GM19463 (cell line): ENCODE measurements around the gene MED12L.

Experiments used
- ATAC-seq: cut with Tn5 transposase; IDR thresholded peaks from one replicate; pipeline ENCODE4 v1.9.1; 2021; ENCODE audit warnings: mild to moderate bottlenecking, moderate library complexity; ENCODE audit not compliant: unreplicated experiment

The MED12L gene

GRCh38 chr3:151437906-151438305 lies 352.4 kb downstream of the MED12L start:
- no peak for ATAC-seq

GRCh38 chr3:151439652-151440125 lies 354.2 kb downstream of the MED12L start:
- peak; percentile 87 for ATAC-seq

- no peak for ATAC-seq
Measured at GRCh38 chr3:151440940-151441339, 355.5 kb downstream of the MED12L start.

DNA sequence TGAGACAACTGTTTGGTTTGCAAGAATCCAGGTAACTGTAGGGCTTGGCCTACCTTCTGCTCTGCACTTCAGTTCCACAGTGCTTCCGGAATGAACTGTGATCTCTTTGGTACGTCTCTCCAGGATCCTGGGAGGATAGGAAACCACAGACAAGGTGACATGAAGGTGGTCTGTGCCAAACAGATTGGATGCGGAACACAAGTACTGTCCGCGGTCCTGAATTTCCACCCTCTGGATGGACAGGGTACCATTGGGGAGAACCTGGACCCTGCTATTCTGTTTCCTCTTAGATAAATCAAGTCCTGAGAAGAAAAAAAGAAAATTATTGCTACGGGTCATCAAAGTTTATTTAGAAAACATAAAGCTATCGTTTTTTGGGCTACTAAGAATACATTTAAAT lies 358.1 kb downstream of the MED12L start:
- no peak for ATAC-seq

DNA sequence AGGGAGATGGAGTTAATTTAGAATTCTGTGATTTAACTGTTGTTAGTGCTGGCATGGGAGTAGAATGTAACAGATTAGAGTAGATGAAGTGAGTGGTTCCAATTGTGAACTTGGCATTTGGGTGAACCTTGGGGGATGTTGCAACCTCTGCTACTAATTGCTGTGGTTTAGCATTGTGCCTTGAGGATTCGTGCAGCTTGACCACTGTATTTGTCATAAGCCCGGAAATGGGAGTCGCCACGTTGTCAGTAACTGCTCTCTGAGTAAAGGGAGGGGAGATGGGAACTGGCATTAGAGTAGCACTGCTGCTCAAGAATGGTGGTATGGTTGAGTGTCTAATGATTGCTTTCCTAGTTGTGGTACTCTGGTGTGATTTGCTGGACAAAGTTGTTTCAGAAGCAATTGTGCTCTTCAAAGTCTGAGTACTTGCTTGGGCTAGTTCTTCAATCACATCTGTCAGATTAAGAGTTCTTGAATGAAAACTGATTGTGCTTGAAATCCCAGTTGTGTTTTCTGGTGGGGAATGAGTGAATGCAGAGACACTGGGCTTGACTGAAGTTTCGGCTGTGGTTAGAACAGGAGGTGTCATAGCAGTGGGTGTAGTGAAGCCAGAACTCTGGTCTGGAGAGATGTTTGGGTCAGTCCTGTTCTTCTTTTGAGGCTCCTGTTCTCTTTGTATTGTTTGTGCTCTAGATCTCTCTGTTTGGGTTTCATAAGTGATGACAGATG lies 360.0 kb downstream of the MED12L start:
- no peak for ATAC-seq

DNA sequence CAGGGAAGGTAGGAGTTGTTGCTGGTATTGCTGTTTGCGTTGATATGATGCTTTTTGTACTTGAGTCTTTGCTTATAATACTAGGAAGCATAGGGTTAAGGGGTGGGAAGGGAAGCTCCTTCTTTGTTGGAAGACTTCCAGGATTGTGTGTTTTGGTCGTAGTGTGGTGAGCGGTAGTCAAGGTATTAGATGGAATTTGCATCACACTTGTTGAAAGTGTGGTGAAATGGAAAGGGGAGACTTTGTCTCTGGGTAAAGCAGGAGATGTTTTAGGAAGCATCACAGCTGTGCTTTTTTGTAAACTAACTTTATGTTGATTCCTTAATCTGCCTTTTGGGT lies 360.5 kb downstream of the MED12L start:
- ATAC-seq, result no peak

DNA sequence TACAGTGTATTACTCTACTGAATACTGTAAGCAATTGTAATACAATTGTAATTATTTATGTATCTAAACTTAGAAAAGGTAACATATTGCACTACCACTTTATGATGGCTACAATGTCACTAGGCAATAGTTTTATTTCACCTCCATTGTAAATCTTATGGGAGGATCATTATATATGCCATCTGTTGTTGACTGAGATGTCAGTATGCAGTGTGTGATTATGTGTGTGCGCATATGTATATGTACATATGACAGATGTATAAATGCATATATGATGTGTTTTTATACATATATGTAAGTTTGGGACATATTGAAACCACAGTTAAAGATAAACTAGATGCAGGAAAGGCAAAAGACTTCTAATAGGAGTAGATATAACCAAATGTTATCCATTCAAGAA lies 366.9 kb downstream of the MED12L start:
- ATAC-seq, result no peak

GRCh38 chr3:151452841-151453240 lies 367.4 kb downstream of the MED12L start:
- no peak for ATAC-seq

- no peak for ATAC-seq
Measured at GRCh38 chr3:151456065-151456464, 370.6 kb downstream of the MED12L start.

DNA sequence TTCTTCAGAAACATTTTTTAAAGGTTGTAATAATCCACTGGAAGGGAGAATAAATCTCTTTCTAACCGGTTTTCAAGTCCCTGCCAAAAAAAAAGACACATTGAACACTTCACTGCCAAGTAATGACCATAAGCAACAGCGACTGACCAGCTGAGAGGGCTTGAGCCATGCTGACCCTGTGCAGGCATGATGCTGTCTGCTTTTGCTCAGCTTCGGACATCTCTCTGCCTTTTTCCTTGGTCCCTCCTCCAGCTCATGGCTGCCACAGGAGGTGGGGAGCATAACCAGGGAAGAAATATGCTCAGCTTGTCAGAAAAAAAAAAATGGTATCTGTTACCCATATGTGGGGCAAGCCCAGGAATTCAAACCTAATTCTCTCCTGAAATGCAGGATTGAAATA lies 373.9 kb downstream of the MED12L start:
- no peak for ATAC-seq

DNA sequence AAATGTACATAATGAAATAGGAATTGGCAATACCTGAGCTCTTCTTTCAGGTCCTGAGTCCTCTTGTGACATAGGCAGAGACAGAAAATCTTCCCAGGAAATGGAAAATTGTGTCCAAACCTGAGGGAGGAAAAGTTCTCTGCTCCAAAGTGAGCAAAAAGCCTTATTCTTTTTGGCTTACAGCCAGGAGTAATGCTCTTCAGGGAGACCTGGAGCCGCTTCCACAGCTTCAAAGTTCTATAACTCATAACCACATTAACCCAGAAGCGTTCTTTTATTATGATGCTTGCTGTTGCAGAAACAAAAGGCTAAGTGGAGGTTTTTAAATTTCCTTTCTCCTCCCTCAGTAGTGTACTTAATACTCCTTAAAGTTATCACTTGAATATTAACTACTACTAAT lies 374.8 kb downstream of the MED12L start:
- no peak for ATAC-seq

GRCh38 chr3:151460774-151461450 lies 375.4 kb downstream of the MED12L start, which contains the start of gene IGSF10:
Gene IGSF10, minus strand, starts transcription at chr3:151461061. Its CDS starts 2,352 bp downstream, at chr3:151458709.
- no peak for ATAC-seq

GRCh38 chr3:151462278-151462780 lies 376.9 kb downstream of the MED12L start:
- ATAC-seq, result no peak

- no peak for ATAC-seq
Measured at GRCh38 chr3:151462991-151463390, 377.5 kb downstream of the MED12L start.

DNA sequence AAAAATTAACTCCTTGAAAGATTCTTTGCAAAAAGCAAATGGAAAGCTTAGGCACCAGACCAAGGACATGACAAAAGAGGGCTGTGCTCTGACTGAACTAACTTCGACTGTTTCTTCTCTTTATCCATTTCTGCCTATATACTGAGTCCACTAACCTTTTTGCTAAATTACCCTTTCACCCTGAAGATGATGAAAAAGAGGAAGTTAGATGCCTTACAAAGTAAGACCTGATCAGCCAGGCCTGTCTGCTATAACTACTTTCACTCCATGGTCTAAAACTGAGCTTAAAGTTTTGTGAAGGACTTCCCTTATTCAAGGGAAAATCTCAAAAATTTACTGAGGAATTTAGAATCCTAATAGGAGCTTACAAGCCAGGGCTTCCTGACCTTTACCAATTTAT lies 381.6 kb downstream of the MED12L start:
- ATAC-seq, result no peak

- ATAC-seq, result peak; percentile 73
Measured at GRCh38 chr3:151468284-151468917, 382.9 kb downstream of the MED12L start.

- no peak for ATAC-seq
Measured at GRCh38 chr3:151476344-151477018, 391.0 kb downstream of the MED12L start.

DNA sequence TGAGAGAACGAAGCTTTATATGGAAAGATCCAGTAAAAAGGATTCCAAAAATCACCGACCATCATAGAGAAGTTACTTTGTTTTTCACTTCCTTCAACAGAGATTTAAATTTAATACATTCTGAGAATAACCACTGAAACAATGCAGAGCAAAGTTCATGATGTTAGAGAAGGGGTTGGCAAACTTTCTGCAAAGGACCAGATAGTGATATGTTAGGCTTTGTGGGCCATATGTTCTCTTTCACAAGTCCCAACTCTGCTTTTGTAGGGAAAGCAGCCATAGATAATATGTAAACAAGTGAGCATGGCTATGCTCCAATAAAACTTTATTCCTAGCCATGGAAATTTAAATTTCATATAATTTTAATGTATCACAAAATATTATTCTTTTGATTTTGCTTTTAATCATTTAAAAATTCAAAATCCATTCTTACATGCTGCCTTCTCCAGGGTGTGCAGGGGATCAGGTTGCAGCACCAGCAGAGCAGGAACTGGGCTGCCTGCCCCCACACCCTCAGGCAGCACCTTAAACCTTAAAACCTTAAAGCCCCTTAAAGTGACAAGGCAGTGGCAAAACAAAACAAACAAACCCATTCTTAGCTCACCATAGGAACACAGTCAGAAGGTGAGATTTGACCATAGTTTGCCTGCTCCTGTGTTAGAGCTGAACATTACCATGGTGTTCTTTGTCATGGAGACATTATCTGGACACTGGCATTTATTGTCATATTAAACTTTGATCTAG lies 392.3 kb downstream of the MED12L start:
- ATAC-seq, result no peak

DNA sequence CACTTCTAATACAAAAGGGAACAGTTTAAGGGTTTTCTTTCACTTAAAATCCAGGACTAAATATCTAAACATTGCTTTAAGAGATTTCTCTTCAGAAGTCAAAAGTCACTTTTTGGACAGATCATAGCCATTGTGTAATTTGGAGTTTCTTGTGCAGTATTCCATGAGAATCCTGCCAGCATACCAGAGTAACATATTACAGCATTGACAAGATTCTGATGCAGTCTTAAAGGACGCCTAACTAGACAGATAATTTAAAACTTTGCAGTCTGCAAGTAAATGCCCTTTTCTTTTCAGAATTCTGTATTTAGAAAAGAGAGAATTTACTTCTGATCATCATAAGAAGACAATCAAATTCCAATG lies 392.9 kb downstream of the MED12L start:
- ATAC-seq, result no peak

- ATAC-seq, result no peak
Measured at GRCh38 chr3:151479452-151479851, 394.0 kb downstream of the MED12L start.

DNA sequence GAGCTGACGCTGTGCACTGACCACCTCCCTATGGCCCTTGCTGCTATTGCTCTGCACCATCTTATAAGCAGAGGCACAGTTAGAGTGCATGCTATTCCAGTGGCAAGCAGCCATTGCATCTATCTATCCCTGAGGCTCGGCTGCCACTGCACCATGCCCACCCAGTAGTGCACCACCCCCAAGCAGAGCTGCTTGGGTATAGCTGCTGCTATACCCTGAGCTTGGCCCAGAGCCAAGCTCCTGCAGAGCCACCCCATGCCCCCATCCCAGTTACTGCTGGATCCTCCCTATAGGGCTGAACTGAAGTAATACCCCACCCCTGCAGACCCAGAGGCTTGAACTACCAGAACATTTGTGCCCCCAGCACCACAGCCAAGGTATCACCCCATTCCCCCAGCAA lies 395.0 kb downstream of the MED12L start:
- no peak for ATAC-seq
